SJSA1 (cell line): ENCODE measurements around the gene SEC23A. TPM values are rescaled to one million over a fixed set of nuclear protein-coding genes. Genes with fewer than 3 reads are reported as not detected.
"Not testable (repeated sequence)": the region's sequence is repeated elsewhere in the genome, so short reads cannot be mapped to it uniquely, and the experiment has no call there.

Experiments
- DNase-seq, 2 experiments: peaks; one replicate each; pipeline ENCODE4 v3.0.0-alpha.2; 2015 to 2020; ENCODE audit warnings: low spot score in 2 of 2, low read depth in 1 of 2
- H3K27ac ChIP-seq: fragments of 250-450 bp; sonication (Bioruptor Pico); 2 replicates; pipeline ENCODE4 v1.5.1; 2020; ENCODE audit warnings: mild to moderate bottlenecking, moderate library complexity
- H3K27me3 ChIP-seq: fragments of 250-450 bp; sonication (Bioruptor Pico); replicated peaks from 2 replicates; pipeline ENCODE4 v1.5.1; 2020; ENCODE audit warnings: mild to moderate bottlenecking, moderate library complexity
- H3K36me3 ChIP-seq: fragments of 250-450 bp; sonication (Bioruptor Pico); 2 replicates; pipeline ENCODE4 v1.5.1; 2020; ENCODE audit warnings: mild to moderate bottlenecking
- H3K4me1 ChIP-seq: fragments of 250-450 bp; sonication (Bioruptor Pico); replicated peaks from 2 replicates; pipeline ENCODE4 v1.6.1; 2021; ENCODE audit warnings: mild to moderate bottlenecking
- H3K4me3 ChIP-seq: fragments of 250-450 bp; sonication (Bioruptor Pico); 2 replicates; pipeline ENCODE4 v1.5.1; 2020; ENCODE audit warnings: mild to moderate bottlenecking
- H3K9me3 ChIP-seq: fragments of 250-450 bp; sonication (Bioruptor Pico); replicated peaks from 2 replicates; pipeline ENCODE4 v1.5.1; 2020; ENCODE audit warnings: mild to moderate bottlenecking
- total RNA-seq: library from RNA; depleted of rRNA; stranded (reverse); fragments of >200 nt; shearing (Covaris generic); gene quantifications from 2 replicates; pipeline ENCODE4 v1.2.3, GENCODE V29; 2014

The SEC23A gene
- total RNA-seq, 1 experiment from 2014 or later: 149 TPM

DNA sequence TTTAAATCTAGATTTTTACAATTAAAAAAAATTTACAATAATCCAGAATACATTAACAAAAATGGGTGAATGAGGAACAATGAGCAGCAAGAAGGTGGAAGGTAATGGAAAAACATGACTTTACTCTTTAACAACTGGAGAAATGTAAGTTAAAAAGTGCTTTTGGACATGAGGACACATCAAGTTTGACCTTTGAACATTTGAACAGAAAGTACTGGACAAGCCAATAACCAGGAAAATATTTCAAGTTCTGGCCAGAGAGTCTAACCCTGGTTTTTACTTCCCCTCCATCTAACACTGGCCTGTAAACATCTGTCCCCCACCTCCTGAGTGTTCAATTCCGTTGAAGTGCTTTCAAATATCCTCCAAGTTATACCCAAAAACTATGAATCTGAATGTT is 94.1 kb downstream of the SEC23A start:
- H3K36me3 ChIP-seq, H3K27me3 ChIP-seq, DNase-seq, H3K9me3 ChIP-seq, H3K4me1 ChIP-seq, H3K4me3 ChIP-seq, H3K27ac ChIP-seq: not testable (repeated sequence)

DNA sequence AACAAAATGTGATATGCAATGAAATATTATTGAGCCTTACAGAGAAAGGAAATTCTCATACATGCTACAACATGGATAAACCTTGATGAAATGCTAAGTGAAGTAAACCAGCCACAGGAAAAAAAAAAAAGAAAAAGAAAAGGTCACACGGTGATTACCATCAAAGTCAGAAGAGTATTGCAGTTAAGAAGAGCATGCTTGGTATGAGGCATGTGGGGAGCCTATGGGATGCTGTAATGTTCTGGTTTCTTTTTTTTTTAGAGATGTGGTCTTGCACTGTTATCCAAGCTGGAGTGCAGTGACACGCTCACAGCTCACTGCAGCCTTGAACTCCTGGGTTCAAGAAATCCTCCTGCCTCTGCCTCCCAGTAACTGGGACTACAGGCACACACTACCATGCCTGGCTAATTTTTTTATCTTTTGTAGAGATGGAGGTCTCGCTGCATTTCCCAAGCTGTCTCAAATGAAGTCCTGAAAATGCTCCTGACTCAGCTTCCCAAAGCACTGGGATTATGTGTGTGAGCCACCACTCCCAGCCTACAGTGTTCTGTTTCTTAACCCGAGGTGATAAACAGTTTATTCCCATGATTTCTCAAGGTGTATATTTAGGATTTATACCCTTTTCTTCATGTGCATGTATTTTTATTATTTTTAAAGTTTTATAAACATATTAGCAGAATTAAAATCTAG is 96.2 kb downstream of the SEC23A start:
- no peaks in the 10 kb centered on the region for H3K36me3 ChIP-seq

DNA sequence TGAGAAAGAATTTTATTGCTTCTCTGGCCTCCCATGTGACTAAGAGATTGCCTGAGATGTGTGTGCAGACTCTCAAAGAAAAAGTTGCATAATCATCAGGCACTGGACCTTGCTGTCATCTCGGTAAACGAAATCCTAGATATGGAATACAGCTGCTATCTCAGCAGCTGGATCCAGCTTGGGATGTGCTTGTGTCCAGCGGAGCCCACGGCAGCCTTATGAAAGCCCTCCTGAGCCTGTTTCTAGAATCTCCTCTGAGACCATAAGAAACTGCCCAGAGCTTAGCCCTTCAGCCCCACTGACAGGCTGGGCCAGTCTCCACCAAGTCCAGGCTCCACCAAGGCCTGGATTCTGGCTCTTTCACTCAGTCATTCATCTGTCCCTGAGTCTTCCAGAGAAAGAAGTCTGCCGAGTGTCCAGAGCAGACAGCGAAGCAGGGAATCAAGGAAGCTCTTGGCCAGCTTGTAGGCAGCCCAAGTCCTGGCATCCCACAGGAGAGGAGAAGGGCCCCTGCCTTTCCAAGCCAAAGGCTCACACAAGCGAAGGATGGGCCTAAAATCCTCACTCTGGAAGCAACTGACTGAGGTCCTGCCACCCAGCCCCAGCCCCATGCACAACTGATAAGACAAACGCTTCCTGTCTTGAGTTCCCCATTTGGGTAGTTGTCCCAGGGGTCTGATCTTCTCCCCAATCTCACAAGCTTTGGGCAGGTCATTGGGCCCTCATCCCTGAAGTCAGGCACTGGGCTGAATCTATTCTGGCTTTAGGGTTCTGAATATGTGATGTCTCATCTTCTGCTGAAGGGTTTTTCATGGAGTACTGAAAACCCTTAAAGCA is 97.8 kb downstream of the SEC23A start:
- Histone ChIP-seq H3K36me3 (no peaks in the 10 kb centered on the region), H3K4me1 (no peaks in the 10 kb centered on the region), H3K4me3 (no peak overlapping the region), H3K9me3 (no peaks in the 10 kb centered on the region), H3K27ac (no peak overlapping the region), H3K27me3 (no peaks in the 10 kb centered on the region)
- DNase-seq: no peak

More for the DNA sequence above, 96.2 kb downstream of the SEC23A start:
- no peaks in the 10 kb centered on the region for H3K9me3 ChIP-seq
- no peaks in the 10 kb centered on the region for H3K4me1 ChIP-seq
- no peaks in the 10 kb centered on the region for H3K27me3 ChIP-seq
- H3K27ac ChIP-seq: no peak overlapping the region
- H3K4me3 ChIP-seq: no peak overlapping the region
- no peak for DNase-seq

DNA sequence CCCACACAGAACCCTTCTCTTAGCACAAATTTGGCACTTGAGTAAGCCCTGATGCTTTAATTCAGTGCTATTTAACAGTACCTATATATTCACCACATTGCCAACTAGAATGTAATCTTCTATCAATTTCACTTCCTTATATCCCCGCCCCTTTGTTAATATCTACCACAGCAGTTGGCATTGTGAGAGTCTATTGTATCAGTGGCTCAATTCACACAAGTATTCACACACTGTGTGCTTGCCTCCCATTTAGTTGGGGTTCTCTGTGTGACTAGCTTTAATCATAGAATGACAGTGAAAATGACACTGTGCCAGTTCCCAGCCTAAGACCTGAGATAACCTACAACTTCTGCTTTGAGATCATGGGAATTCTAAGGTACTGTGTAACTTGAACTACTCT is 103.1 kb downstream of the SEC23A start:
- Histone ChIP-seq H3K36me3 (no peaks in the 10 kb centered on the region), H3K4me3 (no peak overlapping the region), H3K9me3 (no peaks in the 10 kb centered on the region), H3K4me1 (no peaks in the 10 kb centered on the region), H3K27me3 (no peaks in the 10 kb centered on the region), H3K27ac (no peak overlapping the region)
- no peak for DNase-seq

DNA sequence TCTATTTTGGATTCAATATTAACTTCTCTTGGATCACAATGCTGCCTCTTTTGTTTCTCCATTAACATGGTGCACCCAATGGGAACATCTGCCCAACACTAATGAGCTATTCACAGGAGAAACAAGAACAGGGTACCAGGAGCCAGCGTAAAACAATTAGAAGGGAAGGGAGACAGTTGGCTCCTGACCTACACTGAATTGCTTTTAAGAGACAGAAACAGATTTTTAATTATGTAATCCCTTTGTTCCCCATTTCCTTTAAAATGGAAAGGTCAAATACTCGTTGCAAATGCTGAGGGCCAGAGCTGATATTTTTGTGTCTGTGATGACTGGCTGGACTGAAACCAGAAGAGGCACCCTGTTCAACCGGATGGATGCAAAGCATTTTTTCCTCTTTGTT is 108.3 kb downstream of the SEC23A start:
- Histone ChIP-seq H3K9me3 (no peaks in the 10 kb centered on the region), H3K27me3 (no peaks in the 10 kb centered on the region), H3K36me3 (no peaks in the 10 kb centered on the region), H3K4me1 (peaks cover 12% of the 10 kb centered on the region), H3K27ac (no peak overlapping the region), H3K4me3 (no peak overlapping the region)
- no peak for DNase-seq

DNA sequence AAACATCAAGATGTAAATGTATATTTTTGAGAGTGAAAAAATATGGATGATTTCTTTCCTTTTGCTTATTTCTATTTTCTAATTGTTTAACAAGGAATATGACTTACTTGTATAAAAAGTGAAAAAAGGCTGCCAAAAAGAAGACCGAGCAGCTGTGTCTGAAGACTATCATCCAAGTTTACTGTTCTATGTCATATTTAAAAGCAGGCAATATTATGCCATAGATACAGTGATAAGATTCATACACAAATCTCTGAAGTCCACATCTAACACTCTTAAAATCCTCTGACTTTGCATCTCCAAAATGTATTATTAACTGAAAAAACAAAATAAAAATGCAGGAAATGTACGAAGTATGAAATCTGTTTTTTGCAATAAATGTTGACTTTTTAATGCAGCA is 109.1 kb downstream of the SEC23A start:
- Histone ChIP-seq H3K9me3 (no peaks in the 10 kb centered on the region), H3K27me3 (no peaks in the 10 kb centered on the region), H3K4me3 (no peak overlapping the region), H3K36me3 (no peaks in the 10 kb centered on the region), H3K4me1 (peaks cover 13% of the 10 kb centered on the region), H3K27ac (no peak overlapping the region)
- DNase-seq: no peak

DNA sequence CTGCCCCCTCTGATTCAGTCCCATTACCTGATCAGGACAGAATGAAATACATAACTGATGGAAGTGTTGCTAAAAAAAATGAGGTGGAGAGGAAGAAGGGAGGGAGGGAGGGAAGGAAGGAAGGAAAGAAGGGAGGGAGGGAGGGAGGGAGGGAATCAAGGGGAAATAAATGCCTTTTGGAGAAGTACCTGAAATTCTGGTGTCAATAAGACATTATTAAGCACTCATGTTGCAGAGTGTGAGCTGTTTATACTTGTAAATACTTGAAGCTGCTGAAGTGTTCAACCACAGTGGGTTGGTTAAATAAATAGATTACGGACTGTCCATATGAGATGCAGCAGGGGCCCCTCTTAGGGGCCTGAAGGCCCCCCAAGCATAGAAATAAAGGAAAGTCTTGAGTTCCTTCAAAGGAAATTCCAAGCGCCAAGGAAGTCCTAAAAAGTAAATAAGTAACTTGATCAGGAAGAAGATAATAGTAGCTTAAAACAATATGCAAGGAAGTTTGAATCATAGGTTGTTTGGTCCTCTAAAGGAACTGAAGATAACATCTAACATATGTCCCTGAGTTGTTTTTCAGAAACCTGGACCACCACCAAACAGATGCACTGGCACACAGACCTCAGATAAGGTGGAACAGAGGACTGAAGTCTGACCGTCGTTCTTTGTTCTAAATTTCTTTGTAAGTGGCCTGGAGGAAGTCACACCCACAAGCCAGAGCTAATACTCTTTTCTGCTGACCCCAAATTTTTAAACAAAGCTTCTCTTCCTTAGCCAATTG is 110.8 kb downstream of the SEC23A start:
- DNase-seq: peak in 1 of 2 experiments; percentile 15
- H3K36me3 ChIP-seq: no peaks in the 10 kb centered on the region

DNA sequence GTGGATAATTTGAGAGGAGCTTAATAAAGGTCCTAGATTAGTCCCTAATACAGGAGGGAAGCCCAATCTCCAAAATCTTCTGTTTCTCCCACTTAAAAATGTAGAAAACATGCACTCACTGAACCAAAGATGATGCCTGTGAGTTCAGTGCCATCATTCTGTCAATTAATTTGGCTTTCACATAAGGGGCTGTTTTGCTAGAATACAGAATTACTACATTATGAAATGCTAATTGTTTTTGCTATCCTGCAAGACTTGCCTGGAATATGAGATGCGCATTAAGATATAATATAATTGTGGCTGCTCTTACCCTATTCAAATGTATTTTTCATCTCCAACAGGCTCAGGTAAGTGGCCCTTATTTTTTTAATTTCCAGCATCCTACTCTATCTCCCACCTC is 111.7 kb downstream of the SEC23A start:
- Histone ChIP-seq H3K36me3 (no peaks in the 10 kb centered on the region), H3K4me3 (no peak overlapping the region), H3K27me3 (no peaks in the 10 kb centered on the region), H3K9me3 (no peaks in the 10 kb centered on the region), H3K4me1 (peaks cover 13% of the 10 kb centered on the region), H3K27ac (no peak overlapping the region)
- DNase-seq: no peak

More for the DNA sequence above, 110.8 kb downstream of the SEC23A start:
- Histone ChIP-seq H3K27ac (no peak overlapping the region), H3K27me3 (no peaks in the 10 kb centered on the region), H3K4me3 (no peak overlapping the region), H3K9me3 (no peaks in the 10 kb centered on the region), H3K4me1 (peaks cover 13% of the 10 kb centered on the region)

DNA sequence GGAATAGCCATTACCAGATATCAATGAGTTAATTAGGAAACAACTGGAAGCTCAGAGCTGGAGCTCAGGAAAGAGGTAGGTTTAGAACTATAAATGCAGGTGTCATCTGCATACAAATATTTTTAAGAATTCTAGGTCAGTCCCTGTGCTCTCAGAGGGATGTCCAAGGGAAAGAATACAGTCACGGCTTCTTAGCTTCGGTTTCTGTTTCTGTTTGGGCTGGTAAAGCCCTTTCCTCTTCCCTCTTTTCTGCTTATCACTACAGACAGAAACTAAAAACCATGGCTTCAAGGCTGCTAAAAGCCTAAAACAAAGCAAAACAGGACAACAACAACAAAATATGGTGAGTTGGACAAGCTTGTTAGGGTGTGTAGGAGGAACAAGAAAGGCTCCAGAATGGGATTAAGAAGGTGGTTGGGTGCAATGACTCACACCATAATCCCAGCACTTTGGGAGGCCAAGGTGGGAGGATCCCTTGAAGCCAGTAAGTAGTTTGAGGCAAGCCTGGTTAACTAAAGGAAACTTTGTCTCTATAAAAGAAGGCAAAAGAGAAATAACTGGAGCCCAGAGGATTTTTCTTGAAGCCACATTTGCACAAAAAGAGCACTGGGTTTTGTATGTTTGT is 113.0 kb downstream of the SEC23A start:
- Histone ChIP-seq H3K4me3 (no peak overlapping the region), H3K36me3 (no peaks in the 10 kb centered on the region), H3K27ac (no peak overlapping the region), H3K9me3 (no peaks in the 10 kb centered on the region), H3K27me3 (no peaks in the 10 kb centered on the region), H3K4me1 (peaks cover 13% of the 10 kb centered on the region)
- no peak for DNase-seq

DNA sequence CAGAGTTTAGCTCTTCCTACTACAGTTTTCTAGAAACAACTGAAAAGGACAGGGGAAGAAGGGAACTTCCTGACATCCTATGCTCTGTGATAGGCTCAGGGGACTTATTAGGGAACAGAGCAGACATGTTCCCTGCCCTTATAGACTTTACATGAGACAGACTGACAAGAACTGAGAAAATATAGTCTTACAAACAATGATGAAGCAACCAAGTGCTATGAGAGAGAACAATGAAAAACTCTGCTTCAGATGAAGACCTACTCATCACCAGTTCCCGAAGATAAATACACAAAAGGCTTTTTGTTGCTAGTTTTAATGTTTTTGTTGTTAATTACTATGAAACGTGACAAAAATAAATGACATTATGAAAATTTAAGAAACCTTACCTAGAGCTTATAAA is 115.3 kb downstream of the SEC23A start:
- peaks cover 11% of the 10 kb centered on the region for H3K4me1 ChIP-seq
- H3K4me3 ChIP-seq: no peak overlapping the region
- H3K27ac ChIP-seq: no peak overlapping the region
- no peak for DNase-seq
- no peaks in the 10 kb centered on the region for H3K36me3 ChIP-seq
- no peaks in the 10 kb centered on the region for H3K9me3 ChIP-seq
- H3K27me3 ChIP-seq: no peaks in the 10 kb centered on the region

DNA sequence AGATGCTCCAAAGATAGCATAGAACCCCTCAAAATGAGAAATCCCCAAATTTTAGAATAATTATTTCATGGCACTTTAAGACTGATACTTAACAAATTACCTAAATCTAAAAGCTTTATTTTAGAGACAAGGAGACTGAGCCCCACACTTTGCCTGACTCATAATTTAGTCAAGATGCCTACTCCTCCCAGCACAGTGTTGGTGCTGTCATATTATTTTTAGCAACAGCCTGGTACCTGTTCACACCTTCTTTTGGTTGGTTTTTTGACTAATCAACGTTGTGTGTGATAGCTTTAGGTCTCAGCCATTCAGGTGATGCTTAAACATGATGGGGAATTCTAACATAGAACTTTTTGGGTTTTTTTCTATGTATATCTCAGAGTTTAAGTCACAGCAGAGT is 120.2 kb downstream of the SEC23A start:
- no peak overlapping the region for H3K4me3 ChIP-seq
- DNase-seq: no peak
- no peaks in the 10 kb centered on the region for H3K36me3 ChIP-seq
- H3K27me3 ChIP-seq: no peaks in the 10 kb centered on the region
- no peak overlapping the region for H3K27ac ChIP-seq
- H3K9me3 ChIP-seq: no peaks in the 10 kb centered on the region
- H3K4me1 ChIP-seq: no peaks in the 10 kb centered on the region

DNA sequence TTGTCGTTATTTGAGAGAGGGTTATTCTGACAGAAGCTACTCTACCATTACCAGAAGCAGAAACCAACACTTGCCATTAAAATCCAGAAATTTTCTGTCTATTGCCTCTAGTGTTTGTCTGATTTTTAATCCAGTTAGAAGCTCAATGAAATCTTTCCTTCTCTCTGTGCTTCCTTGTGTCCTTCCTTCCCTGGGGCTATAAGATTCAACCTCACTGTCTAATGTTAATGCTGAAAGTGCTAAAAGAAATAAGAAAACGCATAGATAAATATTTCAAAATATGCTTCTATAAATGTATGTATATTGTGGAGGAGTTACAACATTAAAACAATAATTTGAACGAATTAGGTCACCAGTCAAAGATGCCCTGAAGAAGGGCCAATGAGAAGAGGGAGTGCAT is 120.8 kb downstream of the SEC23A start:
- Histone ChIP-seq H3K4me1 (no peaks in the 10 kb centered on the region), H3K9me3 (no peaks in the 10 kb centered on the region), H3K36me3 (no peaks in the 10 kb centered on the region), H3K27me3 (no peaks in the 10 kb centered on the region), H3K4me3 (no peak overlapping the region), H3K27ac (no peak overlapping the region)
- DNase-seq: no peak
